ENCODE measurements around the gene MRPL2. TPM values are rescaled to one million over a fixed set of nuclear protein-coding genes. Genes with fewer than 3 reads are reported as not detected.

The MRPL2 gene
- polyA plus RNA-seq, result 50.5 TPM

DNA sequence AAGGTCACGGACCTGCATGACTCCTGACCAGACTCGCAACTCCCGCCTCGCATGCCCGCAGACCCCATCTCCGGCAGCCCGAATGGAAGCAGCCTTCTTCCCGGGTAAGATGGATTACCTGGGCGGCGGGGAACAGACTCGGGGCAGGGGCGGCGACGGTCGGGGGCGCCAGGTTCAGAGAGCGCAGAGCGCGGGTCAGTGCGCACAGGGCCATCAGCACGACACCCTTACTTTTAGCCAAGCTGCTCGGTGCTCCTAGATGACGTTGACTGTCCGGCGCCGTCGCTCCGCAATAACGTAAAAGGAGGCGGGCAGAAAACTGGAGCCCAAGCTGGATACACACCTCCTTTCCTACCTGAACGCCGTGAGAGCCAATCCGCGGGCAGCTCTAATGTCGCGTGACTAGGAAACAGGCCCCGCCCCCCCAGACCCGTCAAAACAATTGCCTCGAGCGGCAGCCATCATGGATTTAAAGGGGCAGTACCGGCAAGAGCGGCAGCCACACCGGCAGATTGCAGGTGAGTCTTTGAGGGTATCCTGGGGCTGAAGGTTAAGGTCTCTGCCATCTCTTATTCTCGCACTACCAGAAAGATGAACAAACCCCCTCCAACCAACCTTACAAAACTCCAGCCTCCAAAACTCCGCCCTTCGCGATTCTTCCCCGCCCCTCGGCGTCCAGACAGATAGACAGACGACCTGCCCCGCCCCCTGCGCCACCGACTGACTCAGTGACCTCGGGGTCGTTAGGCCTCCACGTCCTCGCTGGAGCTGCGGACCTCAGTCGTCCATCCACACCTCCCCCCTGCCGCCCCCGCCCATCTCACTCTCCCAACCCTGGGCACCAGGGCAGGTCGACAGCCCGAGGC lies at the start of gene MRPL2, which contains the start of gene KLC4:
MRPL2 (minus strand) TSS at position 267 of the 866 bp plus-strand sequence; CDS start at position 214, 53 bp downstream.
KLC4 (plus strand) TSS at position 464 of the 866 bp plus-strand sequence. CDS start 1,705 bp downstream, outside the sequence.
- H3K27me3 Mint-ChIP-seq, result no peaks in the 10 kb centered on the region
- H3K4me3 Mint-ChIP-seq, result peak within 1 kb of the TSS; percentile 91 to 100 (median 98)
- H3K36me3 Mint-ChIP-seq, result no peaks in the 10 kb centered on the region
- peaks cover 24 to 33% (median 26%) of the 10 kb centered on the region in 3 donors for H3K4me1 Mint-ChIP-seq
- peak within 1 kb of the TSS; percentile 89 to 99 (median 98) for H3K27ac Mint-ChIP-seq
- no peaks in the 10 kb centered on the region for H3K9me3 Mint-ChIP-seq

DNA sequence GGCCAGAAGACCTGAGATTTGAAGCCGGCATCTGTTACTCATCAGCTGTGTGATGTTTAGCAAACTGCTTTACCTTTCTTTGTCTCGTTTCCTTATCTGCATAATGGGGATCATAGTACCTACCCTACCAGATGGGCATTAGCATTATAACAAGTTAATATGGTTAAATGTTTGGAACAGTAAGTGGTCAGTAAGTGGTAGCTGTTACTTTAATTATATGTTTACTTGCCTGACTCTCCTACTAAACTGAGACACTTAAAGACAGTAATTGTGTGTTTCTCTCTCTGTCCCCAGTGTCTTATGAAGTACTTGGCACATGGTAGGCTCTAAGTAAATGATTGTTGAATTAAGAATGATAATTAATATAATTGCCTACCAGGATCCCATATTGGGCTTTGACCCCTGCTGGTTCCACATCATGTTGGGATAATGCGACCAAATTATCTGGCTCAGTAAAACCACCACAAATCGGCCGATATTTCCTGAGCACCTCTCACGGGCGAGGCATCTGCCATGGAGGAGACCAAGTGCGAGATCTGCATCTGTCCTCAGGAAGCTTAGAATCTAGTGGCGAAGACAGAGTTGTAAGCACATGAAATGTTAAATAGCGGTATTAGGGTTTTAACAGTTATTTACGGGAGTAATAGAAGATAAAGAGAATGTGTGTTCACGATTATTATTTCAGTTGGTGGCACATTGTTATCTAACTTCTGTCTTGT lies 48.3 kb upstream of the MRPL2 start:
- Mint-ChIP-seq H3K27me3 (no peaks in the 10 kb centered on the region), H3K4me3 (no peak overlapping the region), H3K27ac (no peak overlapping the region), H3K4me1 (peaks cover 0 to 2% (median 0%) of the 10 kb centered on the region in 3 donors), H3K9me3 (no peaks in the 10 kb centered on the region), H3K36me3 (peaks cover 1% of the 10 kb centered on the region)

GRCh38 chr6:43105538-43106222 lies 46.4 kb upstream of the MRPL2 start:
- H3K9me3 Mint-ChIP-seq, result no peaks in the 10 kb centered on the region
- no peak overlapping the region for H3K27ac Mint-ChIP-seq
- H3K4me3 Mint-ChIP-seq, result no peak overlapping the region
- peaks cover 0 to 2% (median 0%) of the 10 kb centered on the region in 3 donors for H3K4me1 Mint-ChIP-seq
- no peaks in the 10 kb centered on the region for H3K27me3 Mint-ChIP-seq
- peaks cover 1% of the 10 kb centered on the region for H3K36me3 Mint-ChIP-seq

DNA sequence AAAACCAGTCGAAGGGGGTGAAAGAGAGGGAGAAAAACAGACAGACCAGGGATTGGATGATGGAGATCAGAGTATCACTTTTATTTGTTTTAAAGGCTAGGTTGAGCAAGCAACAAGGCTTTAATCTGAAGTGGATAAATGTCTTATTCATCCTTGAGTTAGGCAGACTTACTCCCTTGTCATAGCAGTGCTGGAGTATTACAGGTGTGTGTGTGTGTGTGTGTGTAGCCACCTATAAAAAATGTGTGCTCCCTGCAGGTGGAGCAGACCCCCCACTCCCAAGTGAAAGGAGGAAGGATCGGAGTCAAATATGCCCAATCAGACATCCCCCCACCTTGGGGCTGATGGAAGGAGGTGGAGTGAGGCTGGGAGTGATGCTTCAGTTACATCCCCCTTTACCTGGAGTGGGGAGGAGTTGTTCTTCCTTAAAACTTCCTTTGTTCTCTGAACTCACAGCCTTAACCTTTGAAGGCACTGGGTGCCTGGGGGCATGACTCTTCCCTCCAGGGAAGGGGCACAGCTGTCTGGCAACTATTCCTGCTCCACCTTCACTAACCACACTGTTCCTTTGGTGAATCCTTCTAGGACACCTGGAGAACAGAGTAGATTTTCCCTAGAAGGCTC lies 44.1 kb upstream of the MRPL2 start:
- no peak overlapping the region for H3K27ac Mint-ChIP-seq

GRCh38 chr6:43101497-43101896 lies 42.3 kb upstream of the MRPL2 start:
- Mint-ChIP-seq H3K9me3 (no peaks in the 10 kb centered on the region), H3K4me3 (no peak overlapping the region), H3K27ac (no peak overlapping the region), H3K36me3 (peaks cover 1% of the 10 kb centered on the region), H3K27me3 (peaks cover 2% of the 10 kb centered on the region), H3K4me1 (peaks cover 0 to 2% (median 0%) of the 10 kb centered on the region in 3 donors)

More for the DNA sequence above, 44.1 kb upstream of the MRPL2 start:
- H3K9me3 Mint-ChIP-seq, result no peaks in the 10 kb centered on the region
- H3K36me3 Mint-ChIP-seq, result peaks cover 1% of the 10 kb centered on the region
- peaks cover 0 to 2% (median 0%) of the 10 kb centered on the region in 3 donors for H3K4me1 Mint-ChIP-seq
- peaks cover 2% of the 10 kb centered on the region for H3K27me3 Mint-ChIP-seq
- H3K4me3 Mint-ChIP-seq, result no peak overlapping the region

DNA sequence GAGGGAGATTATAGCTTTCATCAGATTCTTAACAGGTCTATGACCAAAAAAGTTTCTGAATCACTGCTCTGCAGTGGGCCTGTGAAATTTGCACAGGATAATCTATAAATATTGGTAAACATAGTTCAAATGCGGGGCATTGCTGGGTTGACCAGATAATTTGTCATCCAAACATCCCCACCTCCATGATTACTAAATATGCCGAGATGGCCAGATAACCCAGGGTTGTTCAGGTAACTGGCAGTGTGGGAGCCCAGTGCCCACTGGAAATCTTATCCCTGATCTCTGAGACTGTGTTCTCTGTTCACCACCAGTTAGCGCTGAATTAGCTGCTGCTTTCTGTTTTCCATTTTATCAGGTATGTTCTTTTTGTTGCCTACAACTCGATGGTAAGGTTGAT lies 38.3 kb upstream of the MRPL2 start:
- H3K27me3 Mint-ChIP-seq, result peaks cover 2% of the 10 kb centered on the region
- peaks cover 0 to 2% (median 1%) of the 10 kb centered on the region in 3 donors for H3K4me1 Mint-ChIP-seq
- H3K36me3 Mint-ChIP-seq, result no peaks in the 10 kb centered on the region
- H3K9me3 Mint-ChIP-seq, result no peaks in the 10 kb centered on the region
- H3K4me3 Mint-ChIP-seq, result no peak overlapping the region
- H3K27ac Mint-ChIP-seq, result no peak overlapping the region

DNA sequence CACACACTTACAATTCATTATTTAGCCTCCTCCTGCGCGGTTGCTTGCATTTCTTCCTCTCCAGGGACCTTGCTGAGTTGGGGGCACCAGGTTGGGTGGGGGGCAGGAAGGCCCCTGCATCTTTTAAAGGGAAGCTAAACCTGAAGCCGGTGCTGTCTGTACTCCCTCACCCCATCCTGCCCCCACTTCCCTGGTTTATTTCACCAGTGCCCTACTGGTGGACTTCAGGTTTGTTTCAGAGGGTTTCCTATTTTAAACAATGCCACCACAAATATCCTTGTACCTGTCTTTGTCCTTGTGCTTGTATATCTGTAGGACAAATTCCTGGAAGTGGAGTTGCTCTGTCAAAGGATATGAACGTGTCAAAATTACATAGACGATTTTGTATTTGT lies 37.9 kb upstream of the MRPL2 start:
- no peaks in the 10 kb centered on the region for H3K9me3 Mint-ChIP-seq
- no peaks in the 10 kb centered on the region for H3K36me3 Mint-ChIP-seq
- H3K4me1 Mint-ChIP-seq, result peaks cover 0 to 2% (median 1%) of the 10 kb centered on the region in 3 donors
- no peak overlapping the region for H3K4me3 Mint-ChIP-seq
- no peak overlapping the region for H3K27ac Mint-ChIP-seq
- peaks cover 2% of the 10 kb centered on the region for H3K27me3 Mint-ChIP-seq

DNA sequence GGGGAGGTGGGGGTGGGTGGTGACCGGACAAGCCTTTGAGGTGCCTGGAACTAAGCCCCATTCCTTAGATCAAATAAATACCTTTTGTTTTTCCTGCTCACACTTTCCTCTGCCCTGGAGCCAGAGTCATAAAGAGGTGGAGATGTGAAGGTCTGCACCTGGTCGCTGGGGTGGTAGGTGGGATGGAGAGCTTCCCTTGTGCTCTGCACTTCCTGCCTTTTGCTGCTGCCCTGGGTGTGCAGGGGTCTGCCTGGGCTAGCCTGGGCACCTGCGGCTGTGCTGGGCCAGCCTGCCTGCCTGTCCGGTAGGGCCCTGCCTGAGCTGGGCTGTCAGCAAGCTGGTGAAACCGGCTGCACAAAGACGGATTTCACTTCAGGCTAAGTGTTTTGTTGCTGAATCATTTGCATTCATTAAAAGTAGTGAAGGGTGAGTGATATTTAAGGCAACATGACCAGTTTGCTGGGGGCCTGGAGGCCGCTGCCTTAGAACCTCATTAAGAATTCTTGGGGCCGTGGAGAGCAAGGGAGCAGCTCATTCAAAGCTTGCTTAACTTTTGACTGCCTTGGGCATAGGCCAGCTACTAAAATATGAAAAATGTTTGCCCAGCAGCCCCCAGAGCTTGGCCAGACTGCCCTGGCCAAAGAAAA lies 37.3 kb upstream of the MRPL2 start:
- H3K4me1 Mint-ChIP-seq, result peaks cover 0 to 2% (median 1%) of the 10 kb centered on the region in 3 donors
- H3K36me3 Mint-ChIP-seq, result no peaks in the 10 kb centered on the region
- H3K27ac Mint-ChIP-seq, result no peak overlapping the region
- H3K27me3 Mint-ChIP-seq, result peaks cover 2% of the 10 kb centered on the region
- no peak overlapping the region for H3K4me3 Mint-ChIP-seq
- no peaks in the 10 kb centered on the region for H3K9me3 Mint-ChIP-seq

DNA sequence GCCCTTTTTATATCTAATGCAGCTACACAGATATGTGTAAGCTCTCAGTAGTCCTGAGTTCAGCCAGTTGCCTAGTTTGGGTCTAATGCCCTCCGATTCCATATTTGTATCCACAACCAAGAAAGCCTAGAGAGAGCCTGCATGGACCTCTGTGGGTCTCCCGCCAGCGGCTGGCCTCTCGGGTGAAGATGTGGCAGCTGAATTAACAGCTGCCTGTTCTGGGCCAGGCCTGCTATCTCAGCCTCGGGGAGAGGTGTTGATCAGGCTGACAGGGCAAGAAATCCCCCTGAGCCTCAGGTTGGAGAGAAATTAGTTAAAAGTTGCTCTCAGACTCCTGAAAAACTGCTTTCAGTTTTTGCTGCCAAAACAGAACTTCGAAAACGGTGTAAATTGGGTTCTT lies 36.7 kb upstream of the MRPL2 start:
- H3K4me1 Mint-ChIP-seq, result peaks cover 0 to 2% (median 1%) of the 10 kb centered on the region in 3 donors
- no peaks in the 10 kb centered on the region for H3K36me3 Mint-ChIP-seq
- H3K27me3 Mint-ChIP-seq, result peaks cover 2% of the 10 kb centered on the region
- no peak overlapping the region for H3K4me3 Mint-ChIP-seq
- H3K27ac Mint-ChIP-seq, result no peak overlapping the region
- H3K9me3 Mint-ChIP-seq, result no peaks in the 10 kb centered on the region

DNA sequence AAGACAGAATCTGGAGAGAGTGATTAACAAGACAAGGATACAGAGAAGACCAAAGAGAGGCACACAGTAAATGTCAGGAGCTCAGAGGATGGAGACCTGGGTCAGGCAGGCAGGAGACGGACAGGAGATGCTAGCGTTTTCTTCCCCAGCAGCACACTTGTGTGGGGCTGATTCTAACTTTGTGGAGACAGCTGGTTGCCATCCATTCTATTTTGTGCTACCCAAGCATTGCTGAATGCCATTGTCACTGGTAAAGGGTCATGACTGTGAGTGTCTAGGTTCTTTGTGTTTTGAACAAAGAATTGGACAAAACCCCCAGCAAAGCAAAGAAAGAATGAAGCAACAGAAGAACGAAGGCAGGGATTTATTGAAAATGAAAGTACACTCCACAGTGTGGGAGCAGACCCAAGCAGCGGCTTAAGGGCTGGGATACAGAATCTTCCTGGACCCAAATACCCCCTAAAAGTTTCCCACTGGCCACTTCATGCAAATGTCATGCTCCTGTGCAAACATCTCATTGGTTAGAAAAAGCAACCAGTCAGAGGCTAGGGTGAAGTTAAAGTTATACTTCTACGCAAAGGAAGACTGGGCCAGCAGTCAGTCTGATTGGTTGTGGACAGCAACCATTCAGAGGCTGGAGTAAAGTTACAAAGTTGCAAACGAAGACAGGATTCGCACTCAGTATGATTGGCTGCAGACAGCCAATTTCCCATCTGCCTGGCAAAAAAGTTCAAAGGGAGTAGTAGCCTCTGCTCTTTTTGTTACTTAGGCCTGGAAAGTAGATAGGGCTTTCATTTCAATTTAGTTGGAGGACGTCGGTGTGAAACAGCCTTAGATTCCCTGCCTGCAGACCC lies 34.4 kb upstream of the MRPL2 start:
- Mint-ChIP-seq H3K27ac (no peak overlapping the region), H3K36me3 (no peaks in the 10 kb centered on the region), H3K27me3 (peaks cover 2% of the 10 kb centered on the region), H3K4me1 (peaks cover 0 to 2% (median 1%) of the 10 kb centered on the region in 3 donors), H3K9me3 (no peaks in the 10 kb centered on the region), H3K4me3 (peak overlapping the region in 1 of 4 donors; percentile 77)

DNA sequence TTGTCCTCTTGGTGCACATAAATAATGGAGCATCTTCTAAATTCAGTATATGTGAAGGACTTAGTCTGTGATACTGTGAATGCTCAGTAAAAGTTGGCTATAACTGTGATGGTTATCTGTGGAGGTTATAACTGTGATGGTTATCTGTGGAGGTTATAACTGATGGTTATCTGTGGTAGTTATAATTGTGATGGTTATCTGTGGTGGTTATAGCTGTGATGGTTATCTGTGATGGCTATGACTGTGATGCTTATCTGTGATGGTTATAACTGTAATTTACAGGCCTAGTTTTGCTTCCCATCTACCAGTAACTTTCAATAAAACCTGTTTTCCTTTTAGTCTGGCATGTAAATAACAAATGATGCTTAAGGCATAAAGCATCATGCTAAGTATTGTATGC lies 33.4 kb upstream of the MRPL2 start:
- Mint-ChIP-seq H3K36me3 (no peaks in the 10 kb centered on the region), H3K9me3 (no peaks in the 10 kb centered on the region), H3K4me3 (no peak overlapping the region), H3K4me1 (peaks cover 0 to 2% (median 1%) of the 10 kb centered on the region in 3 donors), H3K27ac (no peak overlapping the region), H3K27me3 (no peaks in the 10 kb centered on the region)

DNA sequence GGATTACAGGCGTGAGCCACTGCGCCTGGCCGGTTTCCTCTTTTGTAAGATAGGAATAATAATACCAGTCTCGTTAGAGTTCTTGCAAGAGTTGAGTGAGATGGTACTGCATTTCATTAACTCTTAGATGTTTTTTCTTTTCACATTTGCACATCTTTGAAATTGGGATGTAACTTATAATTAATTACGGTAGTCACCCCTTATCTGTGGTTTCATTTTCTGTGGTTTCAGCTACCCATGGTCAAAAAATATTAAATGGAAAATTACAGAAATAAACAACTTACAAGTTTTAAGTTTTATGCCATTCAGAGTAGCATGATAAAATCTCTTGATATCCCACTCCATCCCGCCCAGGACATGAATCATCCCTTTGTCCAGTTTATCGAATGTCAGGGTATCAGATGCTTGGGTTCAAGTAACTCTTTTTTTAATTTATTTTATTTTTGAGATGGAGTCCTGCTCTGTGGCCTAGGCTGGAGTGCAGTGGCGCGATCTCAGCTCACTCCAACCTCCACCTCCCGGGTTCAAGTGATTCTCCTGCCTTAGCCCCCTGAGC lies 32.3 kb upstream of the MRPL2 start:
- Mint-ChIP-seq H3K4me1 (peaks cover 0 to 2% (median 1%) of the 10 kb centered on the region in 3 donors), H3K4me3 (no peak overlapping the region), H3K27me3 (peaks cover 3% of the 10 kb centered on the region), H3K9me3 (no peaks in the 10 kb centered on the region), H3K36me3 (no peaks in the 10 kb centered on the region), H3K27ac (no peak overlapping the region)

- H3K9me3 Mint-ChIP-seq, result no peaks in the 10 kb centered on the region
- peaks cover 0 to 4% (median 1%) of the 10 kb centered on the region in 3 donors for H3K4me1 Mint-ChIP-seq
- H3K4me3 Mint-ChIP-seq, result no peak overlapping the region
- peaks cover 3% of the 10 kb centered on the region for H3K27me3 Mint-ChIP-seq
- H3K36me3 Mint-ChIP-seq, result no peaks in the 10 kb centered on the region
- no peak overlapping the region for H3K27ac Mint-ChIP-seq
Observed at GRCh38 chr6:43091020-43091419, 31.8 kb upstream of the MRPL2 start.

Measured in IgD-negative memory B cell (primary cell).